ENCODE results near the gene SCARB1. TPM values are rescaled to one million over a fixed set of nuclear protein-coding genes. Genes with fewer than 3 reads are reported as not detected.
A peak's percentile ranks its signal among the peaks of the same experiment; 100 is the strongest.

The SCARB1 gene
- total and polyA plus RNA-seq, 2 donors: 7.8 to 39.6 TPM

DNA sequence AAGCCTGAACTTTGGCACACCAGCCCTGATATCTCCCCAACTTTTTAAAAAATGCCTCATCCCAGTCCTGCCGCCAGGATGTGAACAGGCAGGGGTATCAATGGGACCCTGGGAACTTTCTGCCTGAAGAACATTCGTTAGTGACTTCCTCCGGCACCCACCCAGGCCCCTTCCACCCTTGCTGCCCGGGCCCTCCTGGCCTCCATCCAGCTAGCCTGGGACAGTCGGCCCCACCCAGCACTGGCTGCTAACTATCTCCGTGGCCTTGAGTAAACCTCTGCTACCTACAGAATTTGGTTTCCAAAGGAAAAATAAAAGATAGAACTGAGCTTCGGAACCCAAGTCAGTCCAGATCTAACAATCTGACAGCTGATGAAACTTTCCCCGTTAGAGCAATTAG, 14.3 kb downstream of the SCARB1 start:
- no peak overlapping the region for H3K4me3 ChIP-seq (ENCODE audit: low read depth, low read length)
- DNase-seq (ENCODE audit: extremely low spot score): no peak
- no peak overlapping the region for H3K27ac ChIP-seq (ENCODE audit: low read depth)
- peaks cover 2% of the 10 kb centered on the region for H3K4me1 ChIP-seq (ENCODE audit: insufficient read depth)
- no peaks in the 10 kb centered on the region for H3K36me3 ChIP-seq (ENCODE audit: insufficient read depth)
- 53% methylated on average over 8 of the region's 8 CpGs for WGBS

- H3K27ac ChIP-seq (ENCODE audit: low read depth): no peak overlapping the region
- peaks cover 2% of the 10 kb centered on the region for H3K4me1 ChIP-seq (ENCODE audit: insufficient read depth)
- 72% methylated on average over 17 of the region's 17 CpGs for WGBS
- no peaks in the 10 kb centered on the region for H3K36me3 ChIP-seq (ENCODE audit: insufficient read depth)
- DNase-seq (ENCODE audit: extremely low spot score): no peak
- H3K4me3 ChIP-seq (ENCODE audit: low read depth, low read length): no peak overlapping the region
Observed at GRCh38 chr12:124848621-124849380, 14.9 kb downstream of the SCARB1 start.

GRCh38 chr12:124847113-124848074, 16.3 kb downstream of the SCARB1 start:
- 58% methylated on average over 12 of the region's 12 CpGs for WGBS
- Histone ChIP-seq H3K4me1 (ENCODE audit: insufficient read depth) (peaks cover 2% of the 10 kb centered on the region), H3K27ac (ENCODE audit: low read depth) (no peak overlapping the region), H3K4me3 (ENCODE audit: low read depth, low read length) (no peak overlapping the region), H3K36me3 (ENCODE audit: insufficient read depth) (no peaks in the 10 kb centered on the region)
- DNase-seq (ENCODE audit: extremely low spot score): no peak

GRCh38 chr12:124844411-124845397, 19.0 kb downstream of the SCARB1 start:
- no peaks in the 10 kb centered on the region for H3K36me3 ChIP-seq (ENCODE audit: insufficient read depth)
- H3K27ac ChIP-seq (ENCODE audit: low read depth): no peak overlapping the region
- no peak for DNase-seq (ENCODE audit: extremely low spot score)
- H3K4me1 ChIP-seq (ENCODE audit: insufficient read depth): peaks cover 2% of the 10 kb centered on the region
- 92% methylated on average over 37 of the region's 37 CpGs for WGBS
- no peak overlapping the region for H3K4me3 ChIP-seq (ENCODE audit: low read depth, low read length)

GRCh38 chr12:124842800-124843510, 20.7 kb downstream of the SCARB1 start:
- no peak overlapping the region for H3K27ac ChIP-seq (ENCODE audit: low read depth)
- DNase-seq (ENCODE audit: extremely low spot score): no peak
- no peaks in the 10 kb centered on the region for H3K36me3 ChIP-seq (ENCODE audit: insufficient read depth)
- WGBS: 75% methylated on average over 16 of the region's 16 CpGs
- H3K4me3 ChIP-seq (ENCODE audit: low read depth, low read length): no peak overlapping the region
- H3K4me1 ChIP-seq (ENCODE audit: insufficient read depth): no peaks in the 10 kb centered on the region

DNA sequence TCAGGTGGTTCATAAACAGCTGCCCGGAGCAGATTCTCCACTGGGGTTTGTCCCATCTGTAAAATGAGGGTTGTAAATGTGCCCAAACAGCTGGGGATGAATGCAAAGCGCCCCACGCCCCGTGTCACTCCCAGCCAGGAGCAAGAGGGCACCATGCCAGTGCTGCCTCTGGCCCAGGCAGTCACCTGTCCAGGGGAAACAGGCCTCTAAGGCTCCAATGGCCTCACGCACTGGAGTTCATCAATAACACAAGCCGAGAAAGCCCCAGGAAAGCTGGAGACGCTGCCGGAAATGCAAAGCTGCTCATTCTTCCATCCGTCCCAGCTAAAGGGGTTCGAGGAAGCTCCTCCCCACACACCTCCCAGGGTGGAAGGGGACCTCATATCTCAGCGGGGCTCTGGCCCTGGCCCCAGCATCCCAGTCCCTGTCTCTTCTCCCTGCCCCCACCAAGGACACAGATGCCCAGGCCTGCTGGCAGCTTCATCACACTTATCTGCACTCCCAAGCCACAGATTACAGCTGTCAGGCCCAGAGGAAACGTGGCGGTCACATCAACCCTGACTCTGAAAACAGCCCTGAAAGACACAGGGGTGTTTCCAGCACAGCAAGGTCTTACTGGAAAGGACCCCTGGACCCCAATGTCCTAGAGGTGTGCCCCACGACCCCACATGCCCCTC, 21.5 kb downstream of the SCARB1 start:
- no peaks in the 10 kb centered on the region for H3K36me3 ChIP-seq (ENCODE audit: insufficient read depth)
- 64% methylated on average over 14 of the region's 14 CpGs for WGBS
- H3K27ac ChIP-seq (ENCODE audit: low read depth): no peak overlapping the region
- no peaks in the 10 kb centered on the region for H3K4me1 ChIP-seq (ENCODE audit: insufficient read depth)
- H3K4me3 ChIP-seq (ENCODE audit: low read depth, low read length): no peak overlapping the region
- DNase-seq (ENCODE audit: extremely low spot score): no peak

- Histone ChIP-seq H3K4me3 (ENCODE audit: low read depth, low read length) (no peak overlapping the region), H3K27ac (ENCODE audit: low read depth) (no peak overlapping the region), H3K4me1 (ENCODE audit: insufficient read depth) (no peaks in the 10 kb centered on the region), H3K36me3 (ENCODE audit: insufficient read depth) (no peaks in the 10 kb centered on the region)
- WGBS: 87% methylated on average over 7 of the region's 7 CpGs
- DNase-seq (ENCODE audit: extremely low spot score): no peak
Observed at GRCh38 chr12:124841558-124841945, 22.1 kb downstream of the SCARB1 start.

GRCh38 chr12:124837958-124838803, 25.5 kb downstream of the SCARB1 start:
- Histone ChIP-seq H3K4me3 (ENCODE audit: low read depth, low read length) (no peak overlapping the region), H3K4me1 (ENCODE audit: insufficient read depth) (no peaks in the 10 kb centered on the region), H3K27ac (ENCODE audit: low read depth) (peak overlapping the region; percentile 69), H3K36me3 (ENCODE audit: insufficient read depth) (no peaks in the 10 kb centered on the region)
- DNase-seq (ENCODE audit: extremely low spot score): peak; percentile 67
- WGBS: 37% methylated on average over 16 of the region's 16 CpGs

- 84% methylated on average over 4 of the region's 4 CpGs for WGBS
- Histone ChIP-seq H3K4me1 (ENCODE audit: insufficient read depth) (no peaks in the 10 kb centered on the region), H3K36me3 (ENCODE audit: insufficient read depth) (no peaks in the 10 kb centered on the region), H3K27ac (ENCODE audit: low read depth) (no peak overlapping the region), H3K4me3 (ENCODE audit: low read depth, low read length) (no peak overlapping the region)
- DNase-seq (ENCODE audit: extremely low spot score): no peak
Observed at GRCh38 chr12:124837249-124837897, 26.3 kb downstream of the SCARB1 start.

DNA sequence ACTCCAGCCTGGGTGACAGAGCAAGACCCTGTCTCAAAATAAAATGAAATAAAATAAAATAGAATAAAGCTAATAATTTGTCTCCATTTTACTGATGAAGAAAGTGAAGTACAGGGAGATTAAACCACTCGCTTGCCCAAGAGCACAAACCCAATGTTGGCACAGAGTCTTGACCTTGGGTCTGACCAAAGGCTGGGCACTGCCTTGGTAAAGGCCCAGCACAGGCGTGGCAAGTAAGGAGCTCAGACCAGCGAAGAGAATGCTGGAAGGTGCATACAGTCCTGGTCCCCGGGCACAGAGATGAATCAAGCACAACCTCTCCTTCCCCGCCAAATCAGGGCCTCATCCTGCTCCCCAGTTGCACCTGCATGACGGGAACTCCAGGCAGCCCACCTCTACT, 26.9 kb downstream of the SCARB1 start:
- WGBS: 81% methylated on average over 6 of the region's 6 CpGs
- Histone ChIP-seq H3K4me1 (ENCODE audit: insufficient read depth) (no peaks in the 10 kb centered on the region), H3K36me3 (ENCODE audit: insufficient read depth) (no peaks in the 10 kb centered on the region), H3K27ac (ENCODE audit: low read depth) (no peak overlapping the region), H3K4me3 (ENCODE audit: low read depth, low read length) (no peak overlapping the region)
- no peak for DNase-seq (ENCODE audit: extremely low spot score)

DNA sequence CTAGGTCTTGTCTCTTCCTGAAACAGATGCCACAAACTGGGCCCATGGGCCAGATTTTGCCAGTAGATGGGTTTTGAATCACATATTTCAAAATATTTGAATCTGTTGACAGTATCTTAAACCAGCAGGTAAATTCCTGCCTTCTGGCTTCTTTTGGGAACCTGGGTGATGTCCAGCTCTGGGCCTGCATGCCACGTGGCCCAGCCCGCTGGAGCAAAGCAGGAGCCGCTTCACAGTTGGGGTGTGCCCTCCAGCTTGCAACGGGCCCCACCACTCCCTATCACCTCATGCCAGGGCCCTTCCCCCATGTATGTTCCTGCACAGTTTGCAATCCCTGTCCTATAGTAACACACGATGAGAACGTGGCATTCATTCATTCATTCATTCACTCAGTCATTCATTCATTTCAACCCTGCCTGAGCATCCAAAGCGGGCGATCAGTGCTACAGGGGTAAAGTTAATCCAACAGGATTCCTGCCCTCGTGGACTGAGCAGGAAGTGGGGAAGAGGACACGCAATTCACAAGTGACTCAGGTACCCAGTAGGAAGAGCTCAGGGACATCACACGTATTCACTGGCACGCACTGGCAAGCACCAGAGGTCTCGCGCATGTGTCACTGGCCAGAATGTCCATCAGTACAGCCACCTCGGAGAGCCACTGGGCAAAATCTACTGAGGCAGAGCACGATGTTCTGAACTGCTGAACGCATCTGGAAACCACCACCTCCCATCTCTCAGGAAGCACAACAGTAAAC, 27.8 kb downstream of the SCARB1 start:
- DNase-seq (ENCODE audit: extremely low spot score): no peak
- Histone ChIP-seq H3K4me1 (ENCODE audit: insufficient read depth) (no peaks in the 10 kb centered on the region), H3K27ac (ENCODE audit: low read depth) (no peak overlapping the region), H3K36me3 (ENCODE audit: insufficient read depth) (no peaks in the 10 kb centered on the region), H3K4me3 (ENCODE audit: low read depth, low read length) (no peak overlapping the region)
- WGBS: 82% methylated on average over 17 of the region's 17 CpGs
